ENCODE results near the gene LONP1. TPM values are rescaled to one million over a fixed set of nuclear protein-coding genes. Genes with fewer than 3 reads are reported as not detected.

LONP1 gene
- total RNA-seq, 1 experiment from 2014 or later = 180 TPM

- DNase-seq (ENCODE audit: low read depth, low spot score) (no peak), ATAC-seq (no peak)
- no peaks in the 10 kb centered on the region for H3K9me2 ChIP-seq (ENCODE audit: insufficient read depth)
- no peaks in the 10 kb centered on the region for H3K4me1 ChIP-seq (ENCODE audit: control insufficient read depth in 1 of 2, insufficient read depth in 2 of 2, low read length in 2 of 2)
- intact Hi-C loops (cut with micrococcal nuclease) = no loop called here
- no peak overlapping the region for H3K4me3 ChIP-seq (replicated peaks in 1 of 2; ENCODE audit: low read depth in 1 of 2, low read length in 2 of 2)
- no peaks in the 10 kb centered on the region for H3K27me3 ChIP-seq (ENCODE audit: insufficient read depth, low read length)
- ChIA-PET CTCF (no interaction called here), POLR2A (no interaction called here), RAD21 (ENCODE audit: low non-redundant PET in 1 of 2, low total read pairs in 2 of 2, uncharacterized antibody in 2 of 2, unreplicated experiment in 2 of 2) (no interaction called here)
- no peak overlapping the region for H3K9ac ChIP-seq (ENCODE audit: low read length)
- H3K4me2 ChIP-seq (ENCODE audit: low read length) = no peak overlapping the region
- peaks cover 43 to 55% of the 10 kb centered on the region in 2 experiments; a peak in 3 of 4 replicates for H3K36me3 ChIP-seq (ENCODE audit: control insufficient read depth in 1 of 2, insufficient read depth in 2 of 2, low read length in 2 of 2)
- no peak for TF ChIP-seq REST (IDR thresholded peaks at IDR 0.05; ENCODE audit: low read depth)
- TF ChIP-seq SP1 (IDR thresholded peaks at IDR 0.05; ENCODE audit: low read depth) = no peak
- no peak for TF ChIP-seq TCF7L2 (IDR thresholded peaks at IDR 0.05; ENCODE audit: borderline replicate concordance, extremely low read depth, insufficient read depth, insufficient read length)
- TF ChIP-seq MAX (IDR thresholded peaks at IDR 0.05) = no peak
- no peak for TF ChIP-seq RAD21 (IDR thresholded peaks at IDR 0.05; ENCODE audit: low read depth)
- no peak for TF ChIP-seq ZNF274 (IDR thresholded peaks at IDR 0.05; ENCODE audit: low read depth, low read length)
- TF ChIP-seq EGR1 (IDR thresholded peaks at IDR 0.05; ENCODE audit: low read depth) = no peak
- TF ChIP-seq ATF3 (IDR thresholded peaks at IDR 0.05) = no peak
- TF ChIP-seq CBX3 (IDR thresholded peaks at IDR 0.05; ENCODE audit: low read depth) = no peak
- no peak for TF ChIP-seq ZFX (IDR thresholded peaks at IDR 0.05)
- TF ChIP-seq POLR2A (IDR thresholded peaks at IDR 0.05; ENCODE audit: borderline replicate concordance, extremely low read depth, insufficient read depth, insufficient read length) = no peak
- no peak for TF ChIP-seq EZH2phosphoT487 (IDR thresholded peaks at IDR 0.05; ENCODE audit: borderline replicate concordance)
- no peak for TF ChIP-seq FOSL1 (IDR thresholded peaks at IDR 0.05; ENCODE audit: low read depth)
- no peak for TF ChIP-seq YY1 (IDR thresholded peaks at IDR 0.05; ENCODE audit: extremely low read depth, insufficient replicate concordance, low read depth, low read length)
- TF ChIP-seq JUND (IDR thresholded peaks at IDR 0.05) = no peak
- H3K27ac ChIP-seq (ENCODE audit: low read depth, low read length) = no peak overlapping the region
- no peaks in the 10 kb centered on the region for H3K9me3 ChIP-seq (ENCODE audit: control insufficient read depth in 1 of 2, insufficient read depth in 1 of 2, low read depth in 1 of 2, low read length in 2 of 2)
- no TSS peak for BruUV-seq (replicated peaks)
- H3K79me2 ChIP-seq (ENCODE audit: insufficient read depth, low read length) = peaks cover 49% of the 10 kb centered on the region
- no peak overlapping the region for H2AFZ ChIP-seq (ENCODE audit: low read depth, low read length, poor library complexity, severe bottlenecking)
- 0 out of 2 replicates have a peak, but pooled peaks cover 2% of the 10 kb centered on the region for H4K20me1 ChIP-seq (ENCODE audit: insufficient read depth)
These were observed 8.9 kb downstream of the LONP1 start for GRCh38 chr19:5711025-5711424.
